G401.6 (cell line): ENCODE results near the gene DNAJC5G.

Experiments used
- FAIRE-seq: peaks from 2 replicates; lab custom pipeline; 2012; peaks lifted over from hg19 to GRCh38; lab: Jason Lieb, UNC

DNAJC5G gene, protein sequence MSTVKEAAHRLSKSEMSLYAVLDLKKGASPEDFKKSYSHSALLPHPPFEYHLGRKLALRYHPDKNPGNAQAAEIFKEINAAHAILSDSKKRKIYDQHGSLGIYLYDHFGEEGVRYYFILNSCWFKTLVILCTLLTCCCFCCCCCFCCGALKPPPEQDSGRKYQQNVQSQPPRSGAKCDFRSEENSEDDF

DNA sequence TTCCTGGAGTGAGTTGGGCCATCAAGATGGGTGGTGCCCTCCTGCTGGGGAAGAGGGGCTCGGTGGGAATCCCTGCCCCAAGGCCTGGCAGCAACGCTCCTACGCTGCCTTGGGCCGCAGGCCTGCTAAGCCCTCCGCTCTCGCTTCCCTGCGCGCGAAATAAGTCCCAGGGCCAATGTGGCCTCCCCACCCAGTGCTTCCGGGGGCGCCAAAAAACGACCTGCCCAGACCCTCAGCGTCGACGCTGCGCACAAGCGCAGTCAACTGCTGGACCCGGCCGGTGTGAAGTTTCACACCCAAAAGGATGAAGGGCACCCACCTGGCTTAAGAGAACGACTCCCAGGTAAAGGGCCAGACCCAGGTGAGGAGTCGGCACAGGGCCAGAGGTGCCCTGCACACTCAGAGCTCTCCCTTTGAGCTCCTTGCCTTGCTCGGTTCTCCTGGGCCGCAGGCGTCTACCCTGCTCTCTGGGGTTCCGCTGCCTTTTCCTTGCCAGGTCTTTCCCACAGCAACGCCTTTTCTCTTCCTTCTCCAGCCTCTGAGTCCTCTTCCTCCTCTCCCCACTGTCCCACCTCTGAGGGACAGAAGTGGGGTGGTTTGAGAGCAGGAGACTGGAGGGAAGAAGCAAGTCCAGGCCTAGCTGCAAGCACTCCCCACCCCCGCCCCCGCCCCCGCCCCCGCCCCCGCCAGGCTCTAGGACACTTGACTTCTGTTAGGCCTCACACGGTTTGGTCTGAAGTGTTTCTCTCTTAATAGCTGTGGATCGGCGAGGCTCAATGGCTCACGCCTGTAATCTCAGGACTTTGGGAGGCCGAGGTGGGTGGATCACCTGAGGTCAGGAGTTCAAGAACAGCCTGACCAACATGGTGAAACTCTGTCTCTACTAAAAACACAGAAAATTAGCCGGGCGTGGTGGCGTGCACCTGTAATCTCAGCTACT, at the start of gene DNAJC5G:
DNAJC5G (plus strand) TSS at position 223 of the 940 bp plus-strand sequence. CDS start 1,296 bp downstream, outside the sequence.
- FAIRE-seq, result no peak

DNA sequence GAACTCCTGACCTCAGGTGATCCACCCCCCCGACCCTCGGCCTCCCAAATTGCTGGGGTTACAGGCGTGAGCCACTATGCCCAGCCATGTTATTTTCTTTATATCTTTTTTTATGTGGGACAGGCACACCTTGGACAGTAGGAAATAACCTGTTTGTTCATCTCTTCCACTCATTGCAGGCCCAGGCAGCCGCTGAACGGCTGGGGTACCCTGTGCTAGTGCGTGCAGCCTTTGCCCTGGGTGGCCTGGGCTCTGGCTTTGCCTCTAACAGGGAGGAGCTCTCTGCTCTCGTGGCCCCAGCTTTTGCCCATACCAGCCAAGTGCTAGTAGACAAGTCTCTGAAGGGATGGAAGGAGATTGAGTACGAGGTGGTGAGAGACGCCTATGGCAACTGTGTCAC, 49.7 kb upstream of the DNAJC5G start:
- no peak for FAIRE-seq

DNA sequence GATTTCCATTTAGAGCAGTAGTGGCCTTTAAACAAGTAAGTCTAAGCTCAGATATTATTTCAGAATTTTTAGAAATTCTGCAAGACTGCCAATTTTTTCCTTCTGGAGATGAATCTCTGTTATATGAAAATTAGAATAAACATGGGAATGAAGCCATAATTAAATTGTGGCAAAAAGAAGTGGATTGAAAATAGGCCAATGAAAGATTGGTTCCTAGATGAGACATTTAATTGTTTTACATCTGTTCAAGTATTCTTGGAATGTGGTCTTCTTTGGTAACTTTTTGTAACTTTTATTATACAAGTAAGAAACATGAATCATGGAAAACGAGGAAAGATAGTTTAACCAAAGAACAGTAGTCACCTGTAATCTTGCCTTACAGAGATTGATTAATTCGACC, 47.7 kb upstream of the DNAJC5G start:
- no peak for FAIRE-seq

DNA sequence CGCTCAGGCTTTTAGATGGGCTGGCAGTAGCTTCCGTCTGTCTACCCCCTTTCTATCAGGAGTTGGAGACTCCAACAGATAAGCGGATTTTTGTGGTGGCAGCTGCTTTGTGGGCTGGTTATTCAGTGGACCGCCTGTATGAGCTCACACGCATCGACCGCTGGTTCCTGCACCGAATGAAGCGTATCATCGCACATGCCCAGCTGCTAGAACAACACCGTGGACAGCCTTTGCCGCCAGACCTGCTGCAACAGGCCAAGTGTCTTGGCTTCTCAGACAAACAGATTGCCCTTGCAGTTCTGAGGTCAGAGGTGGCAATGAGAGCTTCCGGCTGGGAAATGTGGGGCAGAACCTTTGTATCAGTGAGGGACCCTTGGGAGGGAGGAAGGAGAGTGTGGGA, 43.3 kb upstream of the DNAJC5G start:
- FAIRE-seq, result no peak

DNA sequence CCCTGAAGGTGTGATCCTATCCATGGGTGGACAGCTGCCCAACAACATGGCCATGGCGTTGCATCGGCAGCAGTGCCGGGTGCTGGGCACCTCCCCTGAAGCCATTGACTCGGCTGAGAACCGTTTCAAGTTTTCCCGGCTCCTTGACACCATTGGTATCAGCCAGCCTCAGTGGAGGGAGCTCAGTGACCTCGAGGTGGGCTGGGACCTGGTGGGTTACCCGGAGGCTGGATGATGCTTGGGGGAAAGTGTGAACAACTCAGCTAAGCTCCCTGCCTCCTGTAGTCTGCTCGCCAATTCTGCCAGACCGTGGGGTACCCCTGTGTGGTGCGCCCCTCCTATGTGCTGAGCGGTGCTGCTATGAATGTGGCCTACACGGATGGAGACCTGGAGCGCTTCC, 41.9 kb upstream of the DNAJC5G start:
- FAIRE-seq, result no peak

DNA sequence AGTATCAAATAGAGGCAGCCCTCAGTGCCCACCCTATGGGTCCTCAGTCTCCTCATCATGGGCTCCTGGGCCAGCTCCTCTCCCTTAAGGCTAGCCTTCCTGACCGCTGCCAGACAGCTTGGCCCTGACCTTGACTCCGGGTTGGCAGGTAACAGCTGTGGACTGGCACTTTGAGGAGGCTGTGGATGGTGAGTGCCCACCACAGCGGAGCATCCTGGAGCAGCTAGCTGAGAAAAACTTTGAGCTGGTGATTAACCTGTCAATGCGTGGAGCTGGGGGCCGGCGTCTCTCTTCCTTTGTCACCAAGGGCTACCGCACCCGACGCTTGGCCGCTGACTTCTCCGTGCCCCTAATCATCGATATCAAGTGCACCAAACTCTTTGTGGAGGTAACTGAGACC, 39.1 kb upstream of the DNAJC5G start:
- no peak for FAIRE-seq

DNA sequence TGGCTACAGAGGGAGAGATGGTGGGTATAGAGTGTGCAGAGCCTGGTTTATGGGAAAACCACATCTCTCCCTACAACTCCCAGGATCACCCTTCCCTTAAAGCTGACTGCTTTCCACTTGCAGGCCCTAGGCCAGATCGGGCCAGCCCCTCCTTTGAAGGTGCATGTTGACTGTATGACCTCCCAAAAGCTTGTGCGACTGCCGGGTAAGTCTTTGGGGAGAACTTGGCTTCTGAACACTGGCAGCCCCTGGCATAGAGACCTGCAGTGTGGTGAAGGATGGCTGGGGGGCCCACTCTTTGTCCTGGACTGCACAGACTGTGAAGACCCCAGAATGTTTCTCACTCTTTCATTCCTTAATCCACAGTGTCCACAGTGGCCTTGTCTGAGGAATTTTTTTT, 38.6 kb upstream of the DNAJC5G start:
- FAIRE-seq, result no peak

DNA sequence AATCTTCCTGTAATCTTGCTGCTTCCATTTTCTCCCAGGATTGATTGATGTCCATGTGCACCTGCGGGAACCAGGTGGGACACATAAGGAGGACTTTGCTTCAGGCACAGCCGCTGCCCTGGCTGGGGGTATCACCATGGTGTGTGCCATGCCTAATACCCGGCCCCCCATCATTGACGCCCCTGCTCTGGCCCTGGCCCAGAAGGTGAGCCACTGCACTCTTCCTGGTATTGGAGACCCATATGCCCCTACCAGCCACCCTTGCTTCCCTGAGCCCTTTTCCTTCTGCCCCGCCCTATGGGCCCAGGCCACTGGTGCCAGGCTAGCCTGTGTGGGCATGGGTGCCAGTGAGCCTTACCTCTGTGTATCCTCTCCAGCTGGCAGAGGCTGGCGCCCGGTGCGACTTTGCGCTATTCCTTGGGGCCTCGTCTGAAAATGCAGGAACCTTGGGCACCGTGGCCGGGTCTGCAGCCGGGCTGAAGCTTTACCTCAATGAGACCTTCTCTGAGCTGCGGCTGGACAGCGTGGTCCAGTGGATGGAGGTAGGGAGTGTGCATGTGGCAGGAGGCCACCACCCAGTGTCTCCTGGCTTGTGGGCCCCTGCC, 37.8 kb upstream of the DNAJC5G start:
- no peak for FAIRE-seq

DNA sequence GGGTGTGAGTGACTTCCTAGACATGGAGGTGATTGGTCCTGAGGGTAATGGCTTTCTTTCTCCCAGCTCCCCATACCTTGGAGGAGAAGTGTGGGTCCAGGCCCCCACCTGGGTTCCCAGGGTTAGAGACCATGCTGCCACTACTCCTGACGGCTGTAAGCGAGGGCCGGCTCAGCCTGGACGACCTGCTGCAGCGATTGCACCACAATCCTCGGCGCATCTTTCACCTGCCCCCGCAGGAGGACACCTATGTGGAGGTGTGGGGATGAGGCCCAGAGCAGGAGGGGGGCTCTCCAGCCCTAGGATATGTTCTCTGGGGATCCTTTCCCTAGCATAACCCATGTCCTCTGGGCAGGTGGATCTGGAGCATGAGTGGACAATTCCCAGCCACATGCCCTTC, 36.3 kb upstream of the DNAJC5G start:
- no peak for FAIRE-seq

DNA sequence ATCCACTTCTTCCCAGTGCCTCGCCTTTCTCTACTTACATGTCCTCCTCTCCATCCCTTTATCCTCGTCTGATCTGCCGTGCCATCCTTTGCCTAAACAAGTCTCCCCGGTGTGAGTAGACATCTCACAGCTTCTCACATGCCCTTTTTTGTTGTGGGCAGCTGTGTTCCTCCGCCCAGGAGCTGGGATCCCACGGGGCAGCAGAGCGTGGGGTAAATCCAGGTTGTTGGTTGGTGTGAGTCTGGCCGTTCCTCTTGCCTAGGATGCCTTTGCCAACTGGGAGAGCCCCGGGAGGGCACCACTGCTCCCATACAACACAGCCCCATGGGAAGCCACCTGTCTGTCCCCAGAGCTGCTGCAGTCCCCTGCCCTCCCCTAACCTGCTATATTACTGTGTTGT, 34.8 kb upstream of the DNAJC5G start:
- FAIRE-seq, result no peak

DNA sequence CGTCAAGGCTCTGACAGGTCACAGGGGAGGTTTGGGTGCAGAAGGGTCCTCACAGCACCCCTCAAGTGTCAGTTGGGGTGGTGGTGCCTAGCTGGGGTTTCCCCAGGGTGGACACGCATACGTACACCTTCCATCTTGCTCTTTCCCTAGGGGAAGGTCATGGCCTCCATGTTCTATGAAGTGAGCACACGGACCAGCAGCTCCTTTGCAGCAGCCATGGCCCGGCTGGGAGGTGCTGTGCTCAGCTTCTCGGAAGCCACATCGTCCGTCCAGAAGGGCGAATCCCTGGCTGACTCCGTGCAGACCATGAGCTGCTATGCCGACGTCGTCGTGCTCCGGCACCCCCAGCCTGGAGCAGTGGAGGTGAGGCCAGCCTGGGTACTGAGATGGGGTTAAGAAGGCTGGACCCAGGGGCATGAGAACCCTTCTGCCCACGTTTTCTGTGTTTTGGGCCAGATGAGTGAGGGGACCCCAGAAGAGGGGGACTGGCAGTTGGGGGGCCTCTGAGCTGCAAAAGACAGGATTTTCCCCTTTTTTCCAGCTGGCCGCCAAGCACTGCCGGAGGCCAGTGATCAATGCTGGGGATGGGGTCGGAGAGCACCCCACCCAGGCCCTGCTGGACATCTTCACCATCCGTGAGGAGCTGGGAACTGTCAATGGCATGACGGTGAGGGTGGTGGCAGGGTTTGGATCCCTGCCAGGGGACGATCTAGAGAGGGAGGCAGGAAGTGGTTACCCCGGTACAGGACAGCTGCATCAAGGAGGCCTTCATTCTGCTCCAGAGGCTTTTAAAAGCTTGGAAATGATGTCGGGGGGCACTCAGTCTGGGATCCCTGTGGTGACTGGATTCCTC, 33.2 kb upstream of the DNAJC5G start:
- FAIRE-seq, result no peak

DNA sequence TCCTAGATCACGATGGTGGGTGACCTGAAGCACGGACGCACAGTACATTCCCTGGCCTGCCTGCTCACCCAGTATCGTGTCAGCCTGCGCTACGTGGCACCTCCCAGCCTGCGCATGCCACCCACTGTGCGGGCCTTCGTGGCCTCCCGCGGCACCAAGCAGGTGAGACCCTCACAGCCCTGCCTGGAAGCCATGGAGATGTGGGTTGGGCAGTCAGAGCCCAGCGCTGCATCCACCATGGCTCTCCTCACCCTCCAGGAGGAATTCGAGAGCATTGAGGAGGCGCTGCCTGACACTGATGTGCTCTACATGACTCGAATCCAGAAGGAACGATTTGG, 32.6 kb upstream of the DNAJC5G start:
- no peak for FAIRE-seq

DNA sequence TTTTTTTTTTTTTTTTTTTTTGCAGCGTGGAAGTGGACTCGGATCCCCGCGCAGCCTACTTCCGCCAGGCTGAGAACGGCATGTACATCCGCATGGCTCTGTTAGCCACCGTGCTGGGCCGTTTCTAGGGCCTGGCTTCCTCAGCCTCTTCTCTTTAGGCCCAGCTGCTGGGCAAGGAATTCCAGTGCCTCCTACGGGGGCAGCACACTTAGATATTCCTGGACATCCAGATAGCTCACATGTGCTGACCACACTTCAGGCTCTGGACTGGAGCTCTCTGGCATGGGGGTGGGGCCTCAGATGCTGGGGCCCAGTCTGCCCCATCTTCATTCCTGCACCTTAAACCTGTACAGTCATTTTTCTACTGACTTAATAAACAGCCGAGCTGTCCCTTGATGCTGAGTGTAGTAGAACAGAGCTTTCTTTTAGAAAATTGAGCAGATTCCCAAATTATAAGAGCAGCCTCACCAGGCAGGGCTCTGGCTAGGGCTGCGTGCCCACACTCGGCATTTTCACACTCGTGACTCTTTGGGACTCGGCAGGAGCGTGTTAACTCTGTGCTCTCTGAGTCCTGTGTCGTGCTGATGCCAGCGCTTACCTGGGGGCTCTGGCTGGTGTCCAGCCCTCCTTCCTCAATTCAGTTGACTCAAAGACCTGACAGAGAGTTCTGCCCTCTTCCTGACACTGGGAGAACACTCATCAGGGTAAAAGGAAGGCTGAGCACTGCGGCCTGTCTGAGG, 31.7 kb upstream of the DNAJC5G start:
- FAIRE-seq, result no peak

DNA sequence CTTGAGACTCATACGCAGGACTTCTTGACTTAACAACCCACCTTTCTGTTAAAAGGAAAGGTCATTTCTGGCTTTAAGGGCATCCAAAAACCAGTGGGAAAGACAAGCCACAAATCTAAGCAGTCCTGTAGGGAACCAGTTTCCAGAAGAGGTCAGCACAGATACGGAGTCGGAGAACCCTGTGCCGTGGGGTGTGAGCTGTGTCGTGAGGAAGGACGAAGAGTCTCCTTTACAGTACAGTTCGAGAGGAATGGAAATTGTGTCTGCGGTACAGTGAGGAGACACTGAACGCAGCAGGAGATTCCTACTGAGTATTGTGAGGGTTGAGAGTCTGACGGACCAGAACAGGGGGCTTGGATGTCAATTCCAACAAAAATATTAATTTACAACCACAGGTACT, 30.1 kb upstream of the DNAJC5G start:
- FAIRE-seq, result no peak

DNA sequence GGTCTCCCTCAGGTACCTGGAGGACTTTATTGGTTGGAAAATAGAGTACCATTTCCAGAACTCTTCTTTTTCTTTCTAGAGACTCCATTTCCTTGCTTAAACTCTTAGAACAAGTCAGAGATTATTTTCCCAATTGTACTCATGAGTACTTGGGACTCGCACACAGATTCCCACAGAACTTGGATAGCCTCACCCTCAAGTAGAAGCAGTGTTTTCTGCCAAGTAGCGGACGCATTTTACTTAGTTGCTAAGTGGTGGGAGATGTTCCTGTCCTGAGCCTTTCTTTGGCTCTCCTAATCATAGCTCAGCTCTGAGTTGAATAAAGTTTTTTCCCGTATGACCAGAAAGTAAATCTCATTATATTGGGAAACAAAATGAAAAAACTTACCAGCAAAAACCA, 29.6 kb upstream of the DNAJC5G start:
- FAIRE-seq, result no peak

DNA sequence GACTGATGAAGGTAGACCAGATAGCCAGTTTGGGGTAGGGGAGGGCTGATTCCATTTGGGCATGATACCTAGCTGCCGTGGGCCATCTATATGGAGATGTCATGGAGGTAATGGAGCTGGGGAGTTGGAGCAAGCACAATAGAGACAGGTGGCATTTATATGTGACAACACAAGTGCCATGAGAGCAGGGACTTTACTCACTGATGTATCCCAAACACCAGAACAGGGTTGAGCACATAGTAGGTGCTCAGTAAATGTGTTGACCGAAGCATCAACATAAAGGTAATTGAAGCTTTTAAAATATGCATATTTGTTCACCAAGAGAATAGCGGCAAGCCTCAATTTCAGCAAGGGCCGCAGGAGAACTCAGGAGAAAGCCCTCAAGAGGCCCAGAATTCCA, 27.3 kb upstream of the DNAJC5G start:
- FAIRE-seq, result no peak

DNA sequence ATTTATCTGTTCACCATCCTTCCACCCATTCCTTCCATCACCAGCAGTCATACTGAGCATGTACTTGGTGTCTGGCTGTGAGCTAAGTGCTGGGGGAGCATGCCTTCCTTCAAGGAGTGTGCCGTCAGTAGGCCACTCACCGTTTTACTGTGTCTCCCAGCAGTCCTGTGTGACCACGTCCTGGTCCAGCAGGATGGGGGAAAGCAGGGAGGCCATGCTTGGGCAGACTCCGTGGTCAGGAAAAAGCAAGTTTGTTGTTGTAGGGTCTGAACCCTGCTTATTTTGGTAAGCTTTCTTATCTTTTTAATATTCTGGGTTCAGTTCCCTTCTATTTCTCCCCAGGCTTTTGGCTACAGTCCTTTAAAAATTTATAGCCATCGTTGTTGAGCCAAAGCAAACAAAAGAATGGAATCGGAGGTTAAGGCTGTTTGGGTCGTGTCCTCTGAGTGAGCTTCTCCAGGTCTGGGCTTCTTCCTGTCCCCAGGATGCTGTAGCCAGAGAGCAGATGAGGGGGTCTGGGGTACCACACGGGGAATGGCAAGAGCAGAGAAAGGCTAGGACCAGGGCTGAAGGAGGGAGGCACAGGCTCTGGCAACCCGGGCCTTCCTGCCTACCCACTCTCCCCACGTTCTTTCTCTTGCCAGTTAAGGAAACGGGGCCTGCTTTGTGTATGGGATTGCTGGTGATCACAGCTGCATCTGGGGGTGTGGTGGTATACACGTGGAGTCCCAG, 25.9 kb upstream of the DNAJC5G start:
- no peak for FAIRE-seq

DNA sequence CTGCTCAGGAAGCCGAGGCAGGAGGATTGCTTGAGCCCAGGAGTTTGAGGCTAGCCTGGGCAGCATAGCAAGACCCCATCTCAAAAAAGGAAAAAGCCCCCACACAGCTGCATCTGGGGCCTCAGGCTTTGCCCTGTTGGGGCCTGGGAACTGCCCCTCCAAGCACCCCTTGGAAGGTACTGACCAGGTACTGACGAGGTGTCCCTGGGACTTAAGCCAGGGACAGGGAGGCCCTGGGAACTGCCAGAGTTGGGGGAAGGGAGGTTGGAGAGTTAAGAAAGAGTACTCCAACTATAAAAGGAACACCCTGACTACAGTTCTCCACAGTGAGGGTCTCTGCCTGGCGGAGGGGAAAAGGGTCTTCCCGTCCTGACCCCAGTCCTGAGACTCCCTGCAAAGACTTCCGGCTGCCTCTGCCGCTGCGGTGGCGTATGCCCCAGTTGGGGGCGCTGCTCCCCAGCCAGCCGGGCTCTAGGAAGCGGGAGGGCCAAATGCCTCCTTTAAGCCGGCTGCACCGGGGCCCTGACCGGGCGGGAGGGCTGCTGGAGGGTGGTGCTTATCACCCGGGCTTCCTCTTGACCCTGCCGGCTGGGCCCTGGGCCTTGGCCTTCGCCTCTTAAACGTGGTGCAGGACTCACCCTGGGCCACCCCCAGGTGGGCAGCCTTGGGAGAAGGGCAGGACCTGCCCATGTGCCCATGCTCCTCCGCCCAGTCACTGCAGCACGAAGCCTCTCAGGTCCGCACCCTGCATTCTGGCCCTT, 25.2 kb upstream of the DNAJC5G start:
- no peak for FAIRE-seq

DNA sequence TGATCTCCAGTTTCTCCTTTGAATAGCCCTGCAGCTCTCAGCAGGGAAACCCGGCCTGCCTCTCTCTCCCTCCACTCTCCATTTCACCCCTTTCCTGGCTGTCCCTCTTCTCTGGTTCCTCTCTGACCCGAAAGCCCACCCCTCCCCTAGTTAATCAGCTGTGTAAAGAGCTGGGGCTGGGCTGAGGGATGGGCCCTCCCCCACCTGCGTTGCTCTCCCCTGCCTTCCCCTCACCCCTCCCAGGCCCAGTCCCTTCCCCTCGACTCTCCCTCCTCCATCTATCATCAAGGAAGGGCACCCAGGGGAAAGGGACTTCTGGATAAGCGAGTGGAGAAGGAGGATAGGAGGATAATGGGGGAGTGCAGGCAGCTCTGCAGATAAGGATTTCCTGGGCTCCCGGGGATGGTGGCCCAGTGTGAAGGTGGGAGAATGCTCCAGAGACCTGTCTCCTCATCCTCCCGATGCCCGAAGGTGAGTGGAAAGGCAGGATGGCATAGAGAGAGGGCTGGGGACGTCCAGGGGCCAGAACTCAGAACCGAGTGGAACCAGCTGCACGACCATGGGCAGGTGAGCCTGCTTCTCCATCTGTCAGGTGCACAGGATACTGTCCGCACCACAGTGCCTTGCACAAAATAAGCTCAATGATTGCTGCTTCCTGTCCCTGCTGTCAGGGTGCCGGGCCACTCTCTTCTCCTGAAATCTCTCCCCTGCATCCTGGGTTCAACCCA, 24.4 kb upstream of the DNAJC5G start:
- FAIRE-seq, result no peak

DNA sequence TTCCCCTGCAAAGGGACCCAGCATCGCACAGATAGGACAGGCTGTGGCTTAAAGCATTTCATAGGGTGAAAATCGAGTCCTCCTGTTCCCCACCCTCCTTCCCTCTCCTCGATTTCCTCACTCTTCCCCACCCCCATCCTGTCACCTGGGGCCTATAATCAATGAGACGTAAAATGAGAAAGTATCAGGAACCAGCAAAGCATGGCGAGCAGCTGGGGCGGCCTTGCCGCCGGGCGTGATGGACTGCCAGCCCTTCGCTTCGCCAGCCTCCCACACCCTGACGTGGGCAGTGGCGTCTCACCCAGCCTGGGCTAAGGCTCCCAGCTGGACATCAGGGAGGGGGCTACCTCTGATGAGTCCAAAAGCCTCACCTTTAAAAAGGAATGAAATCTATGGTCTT, 23.5 kb upstream of the DNAJC5G start:
- FAIRE-seq, result no peak
